ENCODE data around the gene SMC2.

Gene SMC2

DNA sequence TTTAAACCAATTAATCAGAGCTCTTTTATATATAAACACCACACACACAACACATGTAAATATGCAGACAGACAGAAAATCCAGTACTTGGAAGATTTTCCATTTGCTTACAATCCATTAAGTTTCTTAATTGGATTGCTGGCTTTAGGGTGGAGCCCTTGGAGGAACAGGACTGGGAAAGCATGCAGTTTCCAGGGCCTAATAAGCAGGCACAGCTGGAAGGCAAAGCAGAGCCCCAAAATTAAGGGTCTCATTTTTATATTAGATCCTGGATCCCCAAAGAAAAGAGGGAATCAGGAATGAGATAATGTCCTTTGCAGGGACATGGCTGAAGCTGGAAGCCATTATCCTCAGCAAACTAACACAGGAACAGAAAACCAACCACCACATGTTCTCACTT lies 13.1 kb upstream of the SMC2 start:
- Histone ChIP-seq H3F3A (ENCODE audit: control insufficient read depth, insufficient read depth) (no peaks in the 10 kb centered on the region), H3K27ac (ENCODE audit: low read depth, low read length) (no peak overlapping the region), H3K9me2 (replicated peaks; ENCODE audit: control insufficient read depth, low read length) (no peaks in the 10 kb centered on the region), H3K79me2 (ENCODE audit: control insufficient read depth, low read length) (no peaks in the 10 kb centered on the region), H4K20me1 (ENCODE audit: control insufficient read depth, insufficient read depth, low read depth, low read length) (no peaks in the 10 kb centered on the region), H3K4me2 (ENCODE audit: low read length) (no peak overlapping the region), H3K27me3 (ENCODE audit: control insufficient read depth, low read length) (no peaks in the 10 kb centered on the region), H3K4me1 (ENCODE audit: control insufficient read depth, low read length) (peaks cover 3% of the 10 kb centered on the region; the same call in 1 of the 2 replicates), H3K9me3 (ENCODE audit: control insufficient read depth, insufficient read depth, low read length) (peaks cover 7% of the 10 kb centered on the region; the same call in 1 of the 2 replicates), H3K36me3 (ENCODE audit: control insufficient read depth, low read length) (no peaks in the 10 kb centered on the region), H3K4me3 (ENCODE audit: low read length) (no peak overlapping the region)
- no peak for TF ChIP-seq EZH2phosphoT487 (IDR thresholded peaks at IDR 0.05; ENCODE audit: borderline replicate concordance, low read length)
- TF ChIP-seq, protein P1, sequence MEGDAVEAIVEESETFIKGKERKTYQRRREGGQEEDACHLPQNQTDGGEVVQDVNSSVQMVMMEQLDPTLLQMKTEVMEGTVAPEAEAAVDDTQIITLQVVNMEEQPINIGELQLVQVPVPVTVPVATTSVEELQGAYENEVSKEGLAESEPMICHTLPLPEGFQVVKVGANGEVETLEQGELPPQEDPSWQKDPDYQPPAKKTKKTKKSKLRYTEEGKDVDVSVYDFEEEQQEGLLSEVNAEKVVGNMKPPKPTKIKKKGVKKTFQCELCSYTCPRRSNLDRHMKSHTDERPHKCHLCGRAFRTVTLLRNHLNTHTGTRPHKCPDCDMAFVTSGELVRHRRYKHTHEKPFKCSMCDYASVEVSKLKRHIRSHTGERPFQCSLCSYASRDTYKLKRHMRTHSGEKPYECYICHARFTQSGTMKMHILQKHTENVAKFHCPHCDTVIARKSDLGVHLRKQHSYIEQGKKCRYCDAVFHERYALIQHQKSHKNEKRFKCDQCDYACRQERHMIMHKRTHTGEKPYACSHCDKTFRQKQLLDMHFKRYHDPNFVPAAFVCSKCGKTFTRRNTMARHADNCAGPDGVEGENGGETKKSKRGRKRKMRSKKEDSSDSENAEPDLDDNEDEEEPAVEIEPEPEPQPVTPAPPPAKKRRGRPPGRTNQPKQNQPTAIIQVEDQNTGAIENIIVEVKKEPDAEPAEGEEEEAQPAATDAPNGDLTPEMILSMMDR (IDR thresholded peaks at IDR 0.05; ENCODE audit: low read depth, low read length, poor library complexity, severe bottlenecking) = no peak

DNA sequence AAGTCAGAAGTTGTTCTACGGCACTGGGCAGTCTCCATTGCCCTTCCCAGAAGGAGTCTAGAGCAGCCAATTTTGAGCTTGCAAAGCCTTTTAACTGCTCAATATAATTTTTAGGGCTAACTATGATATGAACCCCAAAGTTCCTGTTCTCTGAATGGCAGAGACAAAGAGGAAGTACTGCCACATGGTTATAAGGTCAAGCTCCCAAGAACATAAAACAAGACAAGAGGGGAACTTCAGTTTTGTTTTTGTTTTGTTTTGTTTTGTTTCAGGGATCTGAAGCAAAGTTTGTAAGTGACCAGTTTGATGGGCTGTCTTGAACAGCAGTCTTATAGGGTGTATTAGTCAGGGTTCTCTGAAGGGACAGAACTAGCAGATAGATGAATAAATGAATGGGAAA lies 11.9 kb upstream of the SMC2 start:
- Histone ChIP-seq H3F3A (ENCODE audit: control insufficient read depth, insufficient read depth) (no peaks in the 10 kb centered on the region), H3K36me3 (ENCODE audit: control insufficient read depth, low read length) (no peaks in the 10 kb centered on the region), H3K27ac (ENCODE audit: low read depth, low read length) (no peak overlapping the region), H3K4me2 (ENCODE audit: low read length) (no peak overlapping the region), H3K4me3 (ENCODE audit: low read length) (no peak overlapping the region), H3K9me2 (replicated peaks; ENCODE audit: control insufficient read depth, low read length) (no peaks in the 10 kb centered on the region), H3K4me1 (ENCODE audit: control insufficient read depth, low read length) (peaks cover 3% of the 10 kb centered on the region; the same call in 1 of the 2 replicates), H4K20me1 (ENCODE audit: control insufficient read depth, insufficient read depth, low read depth, low read length) (no peaks in the 10 kb centered on the region), H3K9me3 (ENCODE audit: control insufficient read depth, insufficient read depth, low read length) (peaks cover 7% of the 10 kb centered on the region; the same call in 1 of the 2 replicates), H3K27me3 (ENCODE audit: control insufficient read depth, low read length) (no peaks in the 10 kb centered on the region), H3K79me2 (ENCODE audit: control insufficient read depth, low read length) (no peaks in the 10 kb centered on the region)
- TF ChIP-seq, protein P1 (IDR thresholded peaks at IDR 0.05; ENCODE audit: low read depth, low read length, poor library complexity, severe bottlenecking) = no peak
- no peak for TF ChIP-seq EZH2phosphoT487 (IDR thresholded peaks at IDR 0.05; ENCODE audit: borderline replicate concordance, low read length)

DNA sequence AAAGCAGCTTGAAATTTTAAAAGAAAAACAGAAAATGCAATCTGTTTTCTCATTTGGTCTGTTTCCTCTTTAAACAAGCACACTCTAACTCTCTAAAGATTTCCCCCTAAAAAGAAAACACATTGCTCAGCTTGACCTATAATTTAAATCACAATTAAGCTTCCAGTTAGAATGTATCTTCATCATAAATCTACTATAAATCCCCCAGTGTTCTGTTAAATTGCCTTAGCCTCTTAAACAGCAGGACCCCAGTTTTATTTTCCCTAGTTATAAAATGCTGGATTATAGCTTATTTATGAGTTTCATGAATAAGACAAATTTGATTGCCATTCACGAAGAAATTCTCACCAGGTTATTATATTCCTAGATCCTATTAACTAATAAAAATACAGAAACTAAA lies 8.6 kb upstream of the SMC2 start:
- no peaks in the 10 kb centered on the region for H4K20me1 ChIP-seq (ENCODE audit: control insufficient read depth, insufficient read depth, low read depth, low read length)
- peaks cover 16% of the 10 kb centered on the region for H3K4me1 ChIP-seq (ENCODE audit: control insufficient read depth, low read length)
- no peak for TF ChIP-seq EZH2phosphoT487 (IDR thresholded peaks at IDR 0.05; ENCODE audit: borderline replicate concordance, low read length)
- TF ChIP-seq, protein P1 (IDR thresholded peaks at IDR 0.05; ENCODE audit: low read depth, low read length, poor library complexity, severe bottlenecking) = no peak

More for the DNA sequence above, 8.6 kb upstream of the SMC2 start:
- H3K79me2 ChIP-seq (ENCODE audit: control insufficient read depth, low read length) = no peaks in the 10 kb centered on the region
- H3K9me2 ChIP-seq (replicated peaks; ENCODE audit: control insufficient read depth, low read length) = no peaks in the 10 kb centered on the region
- H3K4me2 ChIP-seq (ENCODE audit: low read length) = no peak overlapping the region
- H3K9me3 ChIP-seq (ENCODE audit: control insufficient read depth, insufficient read depth, low read length) = peaks cover 2% of the 10 kb centered on the region; the same call in 1 of the 2 replicates
- H3K27ac ChIP-seq (ENCODE audit: low read depth, low read length) = no peak overlapping the region
- no peaks in the 10 kb centered on the region for H3K36me3 ChIP-seq (ENCODE audit: control insufficient read depth, low read length)
- no peak overlapping the region for H3K4me3 ChIP-seq (ENCODE audit: low read length)
- H3F3A ChIP-seq (ENCODE audit: control insufficient read depth, insufficient read depth) = no peaks in the 10 kb centered on the region
- no peaks in the 10 kb centered on the region for H3K27me3 ChIP-seq (ENCODE audit: control insufficient read depth, low read length)
